Effector CD4-positive, alpha-beta T cell (primary cell): ENCODE measurements around the gene CERS4.
"Not testable (repeated sequence)": the region's sequence is repeated elsewhere in the genome, so short reads cannot be mapped to it uniquely, and the experiment has no call there.

Experiments used
- DNase-seq: peaks from one replicate; pipeline ENCODE4 v3.0.0-alpha.2; 2020

CERS4 gene

GRCh38 chr19:8244442-8244841 is 35.3 kb downstream of the CERS4 start:
- no peak for DNase-seq

DNA sequence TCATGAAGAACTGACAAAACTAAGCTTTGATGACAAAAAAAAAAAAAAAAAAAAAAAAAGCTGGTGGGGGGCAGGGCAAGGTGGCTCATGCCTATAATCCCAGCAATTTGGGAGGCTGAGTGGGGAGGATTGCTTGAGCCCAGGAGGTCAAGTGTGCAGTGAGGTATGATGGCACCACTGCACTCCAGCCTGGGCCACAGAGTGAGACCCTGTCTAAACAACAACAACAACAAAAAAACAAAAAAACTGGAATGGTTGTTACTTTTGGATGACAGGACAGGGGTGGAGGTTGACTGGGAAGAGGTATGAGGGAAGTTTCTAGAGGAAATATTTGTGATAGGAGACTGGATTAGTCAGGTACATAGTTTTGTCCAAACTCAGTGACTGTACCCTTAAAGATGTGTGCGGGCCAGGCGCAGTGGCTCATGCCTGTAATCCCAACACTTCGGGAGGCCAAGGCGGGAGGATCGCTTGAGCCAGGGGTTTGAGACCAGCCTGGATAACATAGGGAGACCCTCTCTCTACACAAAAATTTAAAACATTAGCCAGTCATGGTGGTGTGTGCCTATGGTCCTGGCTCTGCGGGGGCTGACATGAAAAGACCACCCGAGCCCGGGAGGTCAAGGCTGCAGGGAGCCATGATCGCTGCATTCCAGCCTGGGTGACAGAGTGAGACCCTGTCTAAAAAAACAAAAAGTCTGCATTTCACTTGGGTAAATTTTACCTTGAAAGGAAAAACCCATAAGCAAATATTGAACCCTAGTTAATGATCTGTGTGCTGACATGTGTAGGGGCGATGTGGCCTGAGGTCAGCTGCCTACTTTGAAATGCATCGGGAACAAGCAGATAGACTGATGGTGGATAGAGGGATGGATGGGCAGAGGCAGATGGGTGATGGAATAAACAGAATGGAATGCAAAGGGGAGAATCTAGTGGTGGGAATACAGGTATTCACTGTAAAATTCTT is 37.0 kb downstream of the CERS4 start:
- DNase-seq = no peak

DNA sequence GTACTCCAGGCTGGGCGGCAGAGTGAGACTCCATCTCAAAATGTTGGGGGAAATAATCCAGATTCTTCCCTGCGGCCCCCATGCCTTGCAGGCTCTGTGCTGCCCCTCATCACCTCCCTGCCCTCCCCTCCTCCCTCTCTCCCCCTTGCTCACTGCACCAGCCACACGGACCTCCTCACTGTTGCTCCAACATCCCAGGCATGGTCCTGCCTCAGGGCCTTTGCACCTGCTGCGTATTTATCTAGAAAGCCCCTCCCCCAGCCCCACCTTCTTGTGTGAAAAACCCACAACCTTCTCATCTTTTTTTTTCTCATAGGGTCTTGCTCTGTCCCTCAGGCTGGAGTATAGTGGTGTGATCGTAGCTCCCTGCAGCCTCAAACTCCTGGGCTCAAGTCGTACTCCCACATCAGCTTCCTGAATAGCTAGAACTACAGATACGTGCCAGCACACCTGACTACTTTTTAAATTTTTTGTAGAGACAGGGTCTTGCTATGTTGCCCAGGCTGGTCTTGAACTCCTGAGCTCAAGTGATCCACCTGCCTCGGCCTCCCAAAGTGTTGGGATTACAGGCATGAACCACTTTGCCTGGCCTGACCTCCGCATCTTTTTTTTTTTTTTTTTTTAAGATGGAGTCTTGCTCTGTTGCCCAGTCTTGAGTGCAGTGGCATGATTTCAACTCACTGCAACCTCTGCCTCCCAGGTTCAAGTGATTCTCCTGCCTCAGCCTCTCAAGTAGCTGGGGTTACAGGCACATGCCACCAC is 38.1 kb downstream of the CERS4 start:
- not testable (repeated sequence) for DNase-seq

DNA sequence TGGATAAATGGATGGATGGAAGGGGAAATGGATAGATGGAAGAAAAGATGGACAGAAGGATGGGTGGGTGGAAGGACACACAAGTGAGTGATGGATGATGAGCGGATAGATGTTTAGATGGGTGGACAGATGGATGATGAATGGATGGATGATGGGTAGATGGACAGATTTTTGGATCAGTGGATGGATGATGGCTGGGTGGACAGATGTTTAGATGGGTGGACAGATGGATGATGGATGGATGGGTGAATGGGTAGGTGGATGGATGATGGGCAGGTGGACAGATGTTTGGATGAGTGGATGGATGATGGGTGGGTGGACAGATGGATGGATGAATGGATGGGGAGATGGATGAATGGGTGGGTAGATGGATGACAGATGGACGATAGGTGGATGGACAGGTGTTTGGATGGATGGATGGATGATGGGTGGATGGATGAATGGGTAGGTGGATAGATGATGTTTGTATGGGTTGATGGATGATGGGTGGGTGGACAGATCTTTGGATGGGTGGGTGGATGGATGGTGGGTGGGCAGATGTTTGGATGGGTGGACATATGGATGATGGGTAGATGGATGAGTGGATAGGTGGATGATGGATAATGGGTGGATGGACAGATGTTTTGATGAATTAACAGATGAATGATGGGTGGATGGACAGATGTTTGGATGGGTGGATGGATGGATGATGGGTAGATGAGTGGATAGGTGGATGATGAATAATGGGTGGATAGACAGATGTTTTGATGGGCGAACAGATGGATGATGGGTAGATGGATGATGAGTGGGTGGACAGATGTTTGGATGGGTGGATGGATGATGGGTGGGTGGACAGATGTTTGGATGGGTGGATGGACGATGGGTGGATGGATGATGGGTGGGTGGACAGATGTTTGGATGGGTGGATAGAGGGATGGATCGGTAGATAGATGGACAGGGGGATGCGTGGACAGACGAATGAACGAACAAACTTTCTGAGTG is 39.5 kb downstream of the CERS4 start:
- DNase-seq = no peak

DNA sequence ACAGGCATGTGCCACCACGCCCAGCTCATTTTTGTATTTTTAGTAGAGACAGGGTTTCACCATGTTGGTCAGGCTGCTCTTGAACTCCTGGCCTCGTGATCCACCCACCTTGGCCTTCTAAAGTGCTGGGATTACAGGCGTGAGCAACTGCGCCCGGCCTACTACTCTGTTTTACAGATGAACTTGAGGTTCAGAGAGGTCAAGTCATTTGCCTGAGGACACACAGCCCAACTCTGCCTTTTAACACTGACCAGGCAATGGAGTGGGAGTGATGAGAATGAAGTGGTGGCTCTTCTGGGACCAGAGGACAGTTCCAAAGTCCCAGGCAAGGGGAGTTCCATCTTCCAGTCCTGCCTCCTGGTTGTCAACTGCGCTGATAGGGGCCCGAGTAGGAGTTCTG is 41.4 kb downstream of the CERS4 start:
- no peak for DNase-seq

GRCh38 chr19:8251025-8251472 is 41.9 kb downstream of the CERS4 start:
- DNase-seq = no peak

GRCh38 chr19:8252922-8253589 is 43.9 kb downstream of the CERS4 start:
- DNase-seq = peak; percentile 83

- no peak for DNase-seq
Measured at GRCh38 chr19:8253678-8254077, 44.5 kb downstream of the CERS4 start.

- no peak for DNase-seq
Measured at GRCh38 chr19:8254286-8255001, 45.3 kb downstream of the CERS4 start.

- no peak for DNase-seq
Measured at GRCh38 chr19:8255426-8256125, 46.4 kb downstream of the CERS4 start.

DNA sequence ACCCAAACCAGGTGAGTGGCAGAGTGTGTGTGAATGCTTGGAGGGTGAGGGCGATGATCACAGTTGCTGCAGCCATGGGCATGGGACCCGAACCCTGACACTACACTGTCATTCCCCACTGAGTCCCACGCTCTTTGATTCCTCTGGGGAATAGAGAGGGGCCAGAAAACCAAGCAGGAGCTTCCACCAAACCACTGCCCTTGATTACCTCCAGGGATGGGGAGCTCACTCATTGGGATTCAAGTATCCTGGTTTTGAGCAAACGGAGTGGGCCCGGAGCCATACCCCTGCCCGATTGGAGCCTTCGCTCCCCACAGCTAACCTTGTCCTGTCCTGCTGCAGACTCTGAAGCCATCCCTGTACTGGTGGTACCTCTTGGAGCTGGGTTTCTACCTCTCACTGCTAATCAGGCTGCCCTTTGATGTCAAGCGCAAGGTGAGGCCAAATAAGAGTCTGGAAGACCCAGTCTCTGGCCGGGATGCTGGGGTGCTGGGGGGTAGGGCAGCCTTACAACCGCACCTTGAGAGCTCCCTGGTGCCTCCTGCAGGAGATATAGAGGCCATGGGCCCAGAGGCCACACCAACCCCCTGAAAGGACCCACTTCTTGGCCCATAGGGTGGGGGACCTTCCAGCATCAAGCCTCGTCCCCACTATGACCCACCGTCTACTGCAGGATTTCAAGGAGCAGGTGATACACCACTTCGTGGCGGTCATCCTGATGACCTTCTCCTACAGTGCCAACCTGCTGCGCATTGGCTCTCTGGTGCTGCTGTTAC is 47.3 kb downstream of the CERS4 start:
- no peak for DNase-seq

DNA sequence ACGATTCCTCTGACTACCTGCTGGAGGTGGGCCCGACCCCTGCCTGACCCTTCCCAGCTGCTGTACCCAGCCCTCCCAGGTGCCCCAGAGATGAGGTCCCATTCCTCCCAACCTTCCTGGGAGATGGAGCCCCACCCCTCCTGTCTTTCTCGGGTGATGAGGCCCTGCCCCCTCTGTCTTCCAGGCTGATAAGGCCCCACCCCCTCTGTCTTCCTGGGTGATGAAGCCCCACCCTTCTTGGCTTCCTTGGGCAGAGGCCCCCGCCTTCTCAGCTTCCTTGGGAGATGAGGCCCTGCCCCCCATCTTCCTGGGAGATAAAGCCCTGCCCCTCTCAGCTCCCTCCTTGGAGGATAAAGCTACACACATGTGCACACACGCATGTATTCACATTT is 47.9 kb downstream of the CERS4 start:
- no peak for DNase-seq

- DNase-seq = no peak
Measured at GRCh38 chr19:8259142-8259921, 50.2 kb downstream of the CERS4 start.

- no peak for DNase-seq
Measured at GRCh38 chr19:8259922-8260247, 50.7 kb downstream of the CERS4 start.

- DNase-seq = no peak
Measured at GRCh38 chr19:8261347-8261746, 52.2 kb downstream of the CERS4 start.

- DNase-seq = no peak
Measured at GRCh38 chr19:8261881-8262280, 52.7 kb downstream of the CERS4 start.

DNA sequence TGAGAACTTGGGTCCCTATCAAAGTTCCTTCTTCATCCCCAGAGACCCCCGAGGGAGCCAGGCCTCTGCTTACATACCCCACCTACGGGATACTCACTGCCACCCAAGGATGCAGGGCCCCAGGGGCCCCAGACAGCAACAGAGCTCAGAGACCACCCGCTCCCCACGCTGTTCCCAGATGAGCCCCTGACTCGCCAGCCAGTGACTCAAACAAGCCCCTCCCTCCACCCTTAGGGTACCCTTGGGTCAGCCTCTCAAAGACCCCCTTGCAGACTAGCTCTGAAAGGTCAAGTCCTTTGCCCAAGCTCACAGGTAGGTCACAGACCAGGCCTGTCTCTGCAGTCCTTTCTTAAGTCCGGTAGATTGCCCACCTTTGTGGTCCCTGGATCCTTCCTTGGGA is 53.3 kb downstream of the CERS4 start:
- no peak for DNase-seq

GRCh38 chr19:8264248-8264647 is 55.1 kb downstream of the CERS4 start:
- not testable (repeated sequence) for DNase-seq

DNA sequence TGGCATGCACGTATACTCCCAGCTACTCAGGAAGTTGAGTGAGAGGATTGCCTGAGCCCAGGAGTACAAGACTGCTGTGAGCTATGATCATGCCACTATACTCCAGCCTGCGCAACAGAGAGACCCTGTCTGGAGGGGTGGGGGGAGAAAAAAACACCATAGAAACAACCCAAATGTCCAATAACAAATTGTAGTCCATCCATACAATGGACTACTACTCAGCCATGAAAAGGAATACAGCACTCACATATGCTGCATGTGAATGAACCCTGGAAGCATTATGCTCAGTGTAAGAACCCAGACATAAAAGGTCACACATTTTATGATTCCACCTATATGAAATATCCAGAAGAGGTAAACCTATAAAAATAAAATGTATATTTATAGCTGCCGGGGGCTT is 56.7 kb downstream of the CERS4 start:
- no peak for DNase-seq
